Measurements from ENCODE around the gene MYOM3.

DNA sequence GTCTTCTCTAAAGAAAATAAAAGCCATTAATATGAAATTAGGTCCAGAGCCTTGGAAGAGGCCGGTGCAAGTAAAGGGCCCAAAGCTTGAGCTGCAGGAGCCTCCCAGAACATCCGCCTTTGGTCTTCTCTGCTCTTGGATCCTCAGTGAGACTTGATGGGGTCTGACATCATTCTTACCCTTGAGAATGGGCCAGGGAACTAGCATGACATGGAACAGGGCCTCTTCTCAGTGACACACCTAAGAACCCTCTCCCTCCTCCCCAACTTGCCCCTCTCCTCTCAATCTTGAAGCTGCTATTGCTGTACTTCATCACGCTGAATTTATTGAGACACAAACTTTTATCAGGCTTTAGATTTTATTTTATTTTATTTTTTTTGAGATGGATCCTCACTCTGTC is 91.5 kb downstream of the MYOM3 start:
- TF ChIP-seq, protein P1, sequence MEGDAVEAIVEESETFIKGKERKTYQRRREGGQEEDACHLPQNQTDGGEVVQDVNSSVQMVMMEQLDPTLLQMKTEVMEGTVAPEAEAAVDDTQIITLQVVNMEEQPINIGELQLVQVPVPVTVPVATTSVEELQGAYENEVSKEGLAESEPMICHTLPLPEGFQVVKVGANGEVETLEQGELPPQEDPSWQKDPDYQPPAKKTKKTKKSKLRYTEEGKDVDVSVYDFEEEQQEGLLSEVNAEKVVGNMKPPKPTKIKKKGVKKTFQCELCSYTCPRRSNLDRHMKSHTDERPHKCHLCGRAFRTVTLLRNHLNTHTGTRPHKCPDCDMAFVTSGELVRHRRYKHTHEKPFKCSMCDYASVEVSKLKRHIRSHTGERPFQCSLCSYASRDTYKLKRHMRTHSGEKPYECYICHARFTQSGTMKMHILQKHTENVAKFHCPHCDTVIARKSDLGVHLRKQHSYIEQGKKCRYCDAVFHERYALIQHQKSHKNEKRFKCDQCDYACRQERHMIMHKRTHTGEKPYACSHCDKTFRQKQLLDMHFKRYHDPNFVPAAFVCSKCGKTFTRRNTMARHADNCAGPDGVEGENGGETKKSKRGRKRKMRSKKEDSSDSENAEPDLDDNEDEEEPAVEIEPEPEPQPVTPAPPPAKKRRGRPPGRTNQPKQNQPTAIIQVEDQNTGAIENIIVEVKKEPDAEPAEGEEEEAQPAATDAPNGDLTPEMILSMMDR (IDR thresholded peaks at IDR 0.05; ENCODE audit: poor library complexity, severe bottlenecking) = no peak
- TF ChIP-seq RAD21 (conservative IDR thresholded peaks at IDR 0.05) (no peak), EZH2 (IDR thresholded peaks at IDR 0.05; ENCODE audit: borderline replicate concordance, insufficient read depth, low read length, poor library complexity, severe bottlenecking) (no peak)

All from neural cell (in vitro differentiated cells).